Activated CD4-positive, alpha-beta T cell treated with anti-CD3 and anti-CD28 coated beads, Interleukin-2, Interleukin-4, amounts not matched to agents 100 ng/mL and 50 ng/mL, durations not matched to agents 16 hours and 8 hours (primary cell): ENCODE results near the gene PRKCE.

Experiments used
- DNase-seq: peaks from one replicate; pipeline ENCODE4 v3.0.0-alpha.2; 2020; ENCODE audit warnings: low spot score

Gene PRKCE

DNA sequence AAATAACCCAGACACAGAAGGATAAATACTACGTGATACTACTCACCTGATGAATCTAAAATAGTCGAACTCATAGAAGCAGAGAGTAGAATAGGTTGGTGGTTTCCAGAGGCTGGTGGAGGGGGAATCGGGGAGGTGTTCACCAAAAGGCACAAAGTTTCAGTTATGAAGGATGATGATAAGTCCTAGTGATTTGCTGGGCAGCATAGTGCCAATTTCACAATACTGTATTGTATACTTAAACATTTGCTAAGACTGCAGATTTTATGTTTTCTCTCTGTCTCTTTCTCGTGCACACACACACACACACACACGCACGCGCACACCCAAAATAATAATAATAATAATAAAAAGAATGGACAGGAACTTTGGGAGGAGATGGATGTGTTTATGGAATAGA lies 425.4 kb downstream of the PRKCE start:
- DNase-seq = no peak

GRCh38 chr2:46077522-46078107 lies 426.1 kb downstream of the PRKCE start:
- DNase-seq = no peak

DNA sequence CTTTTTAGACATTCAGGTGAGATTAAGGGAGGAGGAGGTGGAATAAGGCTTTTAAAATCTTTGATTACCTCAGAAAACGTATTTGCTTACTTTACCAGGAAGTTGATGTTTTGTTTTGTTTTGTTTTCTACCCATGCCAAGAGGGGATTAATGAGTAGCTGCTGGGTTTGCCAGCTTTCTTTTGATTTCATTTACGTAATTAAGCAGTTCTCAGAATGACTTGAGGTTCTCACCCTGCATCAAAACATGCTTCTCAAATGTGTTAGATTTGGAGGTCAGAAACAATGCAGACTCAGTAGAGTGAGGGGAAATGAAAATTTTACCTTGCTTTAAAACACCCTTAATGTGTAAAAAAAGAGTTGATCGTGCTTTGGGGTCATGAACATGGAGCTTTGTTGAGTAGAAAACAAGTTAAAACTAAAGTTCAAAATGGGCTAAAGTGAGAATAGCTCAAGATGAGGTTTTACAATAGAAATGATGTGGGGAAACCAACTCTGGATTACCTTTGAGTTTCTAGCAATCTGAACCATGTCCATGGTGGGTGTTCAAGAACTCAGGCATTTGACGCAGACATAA lies 428.6 kb downstream of the PRKCE start:
- peak; percentile 60 for DNase-seq

DNA sequence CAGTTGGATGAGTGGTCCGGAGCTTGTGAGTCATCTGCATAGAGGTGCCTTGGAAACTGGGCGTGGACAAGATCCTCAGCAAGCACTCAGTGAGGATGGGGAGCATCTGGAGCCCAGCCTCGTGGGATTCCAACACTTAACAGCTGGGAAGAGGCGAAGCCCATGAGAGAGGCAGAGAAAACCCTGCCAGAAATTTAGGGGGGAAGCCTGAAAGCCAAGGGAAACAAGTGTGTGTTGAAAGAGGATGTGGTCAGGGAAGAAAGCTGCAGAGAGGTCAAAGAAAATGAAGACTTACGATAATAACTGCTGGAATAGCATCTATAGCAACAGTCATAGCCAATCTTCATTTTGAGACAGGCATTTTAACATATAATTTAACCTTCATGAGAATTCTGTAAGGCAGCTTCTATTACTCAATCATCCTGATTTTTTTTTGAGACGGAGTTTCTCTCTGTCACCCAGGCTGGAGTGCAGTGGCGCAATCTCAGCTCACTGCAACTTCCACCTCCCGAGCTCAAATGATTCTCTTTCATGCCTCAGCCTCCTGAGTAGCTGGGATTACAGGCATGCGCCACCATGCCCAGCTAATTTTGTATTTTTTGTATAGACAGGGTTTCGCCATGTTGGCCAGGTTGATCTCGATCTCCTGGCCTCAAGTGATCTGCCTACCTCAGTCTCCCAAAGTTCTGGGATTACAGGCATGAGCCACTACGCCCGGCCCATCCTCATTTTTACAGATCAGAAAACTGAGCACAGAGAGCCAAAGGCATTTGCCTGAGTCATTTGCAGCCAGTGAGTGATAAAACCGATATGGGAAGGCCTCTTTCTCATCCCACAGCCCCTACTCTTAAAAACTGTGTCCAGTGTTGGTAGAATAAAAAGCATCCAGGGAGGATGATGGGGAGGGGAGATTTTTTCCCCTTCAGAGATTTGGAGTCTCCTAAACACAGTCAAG lies 431.3 kb downstream of the PRKCE start:
- peak; percentile 24 for DNase-seq

GRCh38 chr2:46086578-46087070 lies 435.1 kb downstream of the PRKCE start:
- DNase-seq = no peak

DNA sequence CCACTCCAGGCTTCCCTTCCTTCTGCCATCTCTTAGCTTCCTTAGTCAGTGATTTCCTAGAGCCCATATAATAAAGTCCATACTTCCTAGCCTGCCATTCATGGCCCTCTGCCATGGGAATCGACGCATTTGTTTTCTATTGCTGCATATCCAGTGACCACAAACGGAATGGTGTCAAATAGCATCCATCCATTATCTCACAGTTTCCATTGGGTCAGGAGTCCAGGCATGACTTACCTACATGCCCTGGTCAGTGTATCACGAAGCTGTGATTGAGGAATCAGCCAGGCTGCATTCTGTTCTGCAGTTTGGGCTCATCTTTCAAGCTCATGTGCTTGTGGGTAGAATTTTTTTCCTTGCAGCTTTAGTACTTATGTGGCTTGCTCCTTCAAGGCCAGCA lies 436.0 kb downstream of the PRKCE start:
- DNase-seq = no peak

DNA sequence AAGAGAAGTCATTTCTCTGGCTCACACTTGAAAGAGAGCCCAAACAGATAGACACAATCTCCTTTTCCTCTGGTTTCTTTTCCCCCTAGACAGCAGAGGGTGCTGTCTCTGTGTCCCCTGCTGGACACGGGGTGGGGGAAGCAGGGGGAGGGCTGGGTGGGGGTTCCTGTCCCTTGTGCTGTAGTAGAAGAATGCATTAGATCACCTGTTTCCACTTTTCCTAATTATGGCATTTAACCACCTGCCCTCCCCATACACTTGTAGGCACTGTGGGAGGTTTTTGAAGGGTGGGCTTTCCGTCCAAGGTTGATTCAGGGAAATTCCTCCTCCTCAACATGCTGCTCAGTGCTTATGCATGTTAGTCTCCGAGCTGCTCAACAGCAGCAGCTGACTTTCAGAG lies 439.5 kb downstream of the PRKCE start:
- no peak for DNase-seq

GRCh38 chr2:46091961-46092667 lies 440.6 kb downstream of the PRKCE start:
- peak; percentile 36 for DNase-seq

- no peak for DNase-seq
Measured at GRCh38 chr2:46094689-46095088, 443.2 kb downstream of the PRKCE start.

DNA sequence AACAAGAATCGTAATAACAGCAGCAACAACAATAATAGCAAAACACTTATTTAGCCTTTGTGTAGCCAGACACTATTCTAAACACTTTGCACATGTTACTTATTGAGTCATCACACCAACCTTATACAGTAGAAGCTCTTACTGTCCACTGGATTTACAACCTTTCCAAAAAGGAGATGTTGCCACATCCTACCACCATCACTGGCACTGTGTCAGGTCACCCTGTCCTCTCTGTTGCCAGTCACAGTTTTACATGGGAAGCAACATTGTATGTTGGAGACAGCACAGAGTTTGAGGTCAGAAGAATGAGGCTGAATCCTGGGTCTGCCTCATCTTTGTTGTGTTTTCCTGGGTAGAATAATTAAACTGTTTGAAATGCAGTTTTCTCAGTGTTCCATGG lies 444.4 kb downstream of the PRKCE start:
- DNase-seq = no peak

GRCh38 chr2:46096260-46096659 lies 444.8 kb downstream of the PRKCE start:
- DNase-seq = no peak

DNA sequence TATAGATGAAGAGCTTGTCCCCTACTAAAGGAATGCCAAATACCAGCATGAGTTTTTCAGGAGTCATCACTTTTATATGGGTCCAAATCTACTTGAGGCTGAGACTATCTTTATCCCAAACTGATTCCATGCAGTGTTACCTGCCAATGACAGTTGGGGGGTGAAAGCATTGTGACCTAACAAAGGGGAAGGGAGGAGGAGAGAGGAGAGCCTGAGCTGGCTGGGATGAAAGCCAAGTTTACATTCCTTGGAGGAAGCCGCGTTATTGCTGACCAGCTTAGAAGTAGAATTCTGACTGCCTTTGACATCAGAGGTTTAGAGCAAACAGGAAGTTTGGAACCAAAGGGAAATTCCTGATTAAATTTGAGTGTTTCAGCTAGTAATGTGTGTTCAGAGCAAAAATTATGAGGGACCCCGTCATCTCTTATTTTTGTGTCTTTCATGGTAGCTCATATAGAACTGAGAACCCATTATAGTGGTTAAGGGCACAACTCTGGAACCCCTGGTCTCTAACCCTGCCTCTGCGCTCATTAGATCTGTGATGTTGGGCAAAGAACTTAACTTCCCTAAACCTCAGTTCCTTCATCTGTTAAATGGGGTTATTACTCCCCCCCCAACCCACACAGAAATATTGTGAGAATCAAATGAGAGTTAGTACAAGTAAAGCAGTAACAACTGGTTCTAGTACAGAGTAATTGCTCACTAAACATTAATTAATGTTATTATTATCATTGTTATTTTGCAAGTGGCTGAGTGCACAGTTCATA lies 446.4 kb downstream of the PRKCE start:
- DNase-seq = no peak

DNA sequence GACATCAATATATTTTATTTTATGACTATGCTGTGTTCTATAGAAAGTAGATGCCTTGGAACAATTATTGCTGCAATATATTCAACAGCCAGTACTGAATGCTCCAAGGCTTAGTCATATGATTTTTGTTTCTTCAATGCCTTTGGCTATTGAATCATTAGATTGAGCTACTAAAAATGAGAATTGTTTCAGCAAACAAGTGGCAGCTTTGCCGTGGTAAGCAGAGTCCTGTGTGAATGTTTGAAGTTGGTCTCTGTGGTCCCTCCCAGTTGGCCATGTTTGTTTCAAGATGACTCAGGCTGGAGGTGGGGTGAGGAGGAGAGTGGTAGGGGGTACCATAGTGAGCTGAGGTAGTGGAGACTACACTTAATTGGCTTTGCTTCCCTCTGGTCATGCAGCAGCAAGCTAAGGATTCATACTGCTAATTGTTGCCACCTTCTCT lies 447.2 kb downstream of the PRKCE start:
- DNase-seq = peak; percentile 65

DNA sequence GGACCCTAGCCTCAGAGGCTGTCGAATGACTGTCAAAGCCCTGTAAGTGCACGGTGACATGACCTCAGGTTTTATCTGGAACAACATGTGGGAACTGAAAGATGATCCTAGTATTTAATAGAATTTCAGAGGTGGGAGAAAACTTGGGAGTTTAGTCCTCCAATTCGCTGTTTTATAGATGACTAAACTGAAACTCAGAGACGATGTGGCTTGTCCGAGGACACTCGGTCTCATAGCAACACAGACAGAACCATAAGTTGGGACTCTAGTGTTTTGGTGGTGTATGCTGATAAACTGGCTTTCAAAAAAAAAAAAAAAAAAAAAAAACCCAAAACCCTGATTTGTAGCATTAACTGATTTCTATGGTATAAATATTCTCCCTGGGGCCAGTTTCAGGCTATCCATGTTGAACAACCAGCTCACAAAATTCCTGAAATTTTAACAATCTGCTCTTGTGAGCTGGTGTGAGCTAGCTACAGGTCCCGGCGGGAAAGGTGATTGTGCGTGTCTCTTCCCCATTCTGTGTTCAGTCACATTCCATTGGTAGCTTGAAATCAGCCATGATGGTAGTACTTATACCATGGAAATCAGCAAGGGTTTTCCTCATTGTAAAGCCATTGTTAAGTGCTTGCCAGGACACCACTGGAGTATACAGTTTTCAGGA lies 450.2 kb downstream of the PRKCE start:
- no peak for DNase-seq

DNA sequence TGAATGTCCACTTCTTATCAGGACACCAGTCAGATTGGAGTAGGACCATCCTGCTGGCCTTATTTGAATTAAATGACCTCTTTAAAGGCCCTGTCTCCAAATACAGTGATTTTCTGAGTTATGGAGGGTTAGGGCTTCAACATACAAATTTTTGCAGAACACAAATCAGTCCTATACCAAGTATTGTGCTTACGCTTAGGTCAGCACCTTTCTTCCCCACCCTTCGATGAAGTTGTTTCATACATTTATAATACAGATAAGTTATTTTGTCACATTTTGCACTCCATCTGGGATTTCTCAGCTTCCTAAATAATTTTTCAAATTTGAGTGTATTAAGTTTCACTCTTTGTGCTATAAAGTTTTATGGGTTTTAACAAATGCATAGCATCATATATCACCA lies 455.2 kb downstream of the PRKCE start:
- DNase-seq = no peak

DNA sequence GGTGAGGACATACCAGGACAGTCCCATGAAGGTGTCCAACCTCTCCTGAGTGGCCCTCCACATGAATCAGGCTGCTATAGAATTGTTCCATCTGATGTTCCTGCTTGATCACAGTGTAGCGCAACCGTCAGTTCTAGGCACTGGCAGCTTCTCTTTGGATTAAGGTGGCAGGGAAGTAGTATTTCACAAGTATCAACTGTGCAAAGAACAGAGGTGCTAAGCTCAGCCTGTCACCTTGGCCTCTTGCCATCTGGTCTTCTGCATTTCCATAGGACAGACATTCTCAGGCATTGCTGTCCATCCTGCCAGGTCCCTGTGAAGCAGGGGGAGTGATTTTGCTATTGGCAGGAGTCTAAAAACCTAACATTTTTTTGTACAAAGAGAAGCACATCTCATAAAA lies 463.5 kb downstream of the PRKCE start:
- DNase-seq = no peak

DNA sequence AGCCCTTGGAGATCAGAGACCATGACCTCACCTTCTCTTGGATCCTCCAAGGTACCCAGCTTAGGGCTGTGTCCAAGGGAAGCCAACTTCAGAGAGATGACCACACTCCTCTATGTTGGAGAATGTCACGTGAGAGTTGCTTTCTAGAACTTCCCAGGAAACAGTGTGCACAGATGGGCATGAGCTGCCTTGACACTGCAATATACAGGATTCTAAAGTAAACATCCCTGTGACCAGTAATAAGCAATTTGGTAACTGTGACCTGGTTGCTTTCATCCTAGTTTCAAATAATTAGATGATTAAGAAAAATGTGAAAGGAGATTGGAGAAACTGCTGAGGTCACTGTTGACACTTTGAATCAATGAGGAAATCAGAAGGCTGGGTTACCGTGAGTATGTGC lies 464.7 kb downstream of the PRKCE start:
- DNase-seq = no peak

DNA sequence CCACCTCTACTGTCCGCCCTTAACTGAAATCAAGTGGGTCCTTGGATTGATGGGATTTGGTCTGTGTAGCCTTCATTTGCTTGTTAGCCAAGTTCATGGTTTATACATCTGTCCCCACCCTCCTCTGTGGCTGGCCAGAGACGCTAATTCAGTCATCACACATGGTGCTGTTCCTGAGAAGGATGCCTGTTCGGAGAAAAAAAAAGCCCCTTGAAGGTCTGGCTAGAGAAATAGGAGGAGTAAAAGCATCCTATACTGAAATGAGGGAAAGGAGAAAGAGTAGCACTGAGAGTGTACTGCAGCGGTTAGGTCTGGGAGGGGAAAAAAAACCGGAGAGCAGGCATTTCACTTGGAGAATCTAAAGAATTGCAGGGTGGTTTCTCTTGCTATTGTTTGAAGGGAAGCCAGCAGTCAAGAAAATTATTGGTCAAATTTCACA lies 465.1 kb downstream of the PRKCE start:
- DNase-seq = no peak

GRCh38 chr2:46117379-46117778 lies 465.9 kb downstream of the PRKCE start:
- no peak for DNase-seq

- no peak for DNase-seq
Measured at GRCh38 chr2:46117994-46118393, 466.5 kb downstream of the PRKCE start.
